ENCODE data around the gene NTN4.

Gene NTN4

GRCh38 chr12:95673576-95673975, 117.0 kb downstream of the NTN4 start:
- no peaks in the 10 kb centered on the region for H3K36me3 ChIP-seq (ENCODE audit: control insufficient read depth, low read length)
- H3K4me2 ChIP-seq (ENCODE audit: low read length): no peak overlapping the region
- H4K20me1 ChIP-seq (ENCODE audit: control insufficient read depth, insufficient read depth, low read depth, low read length): no peaks in the 10 kb centered on the region
- no peaks in the 10 kb centered on the region for H3K27me3 ChIP-seq (ENCODE audit: control insufficient read depth, low read length)
- no peaks in the 10 kb centered on the region for H3K79me2 ChIP-seq (ENCODE audit: control insufficient read depth, low read length)
- TF ChIP-seq EZH2phosphoT487 (IDR thresholded peaks at IDR 0.05; ENCODE audit: borderline replicate concordance, low read length) (no peak), CTCF (IDR thresholded peaks at IDR 0.05; ENCODE audit: low read depth, low read length, poor library complexity, severe bottlenecking) (no peak)
- H3K9me2 ChIP-seq (replicated peaks; ENCODE audit: control insufficient read depth, low read length): no peaks in the 10 kb centered on the region
- no peak overlapping the region for H3K27ac ChIP-seq (ENCODE audit: low read depth, low read length)
- H3K4me3 ChIP-seq (ENCODE audit: low read length): no peak overlapping the region
- H3K9me3 ChIP-seq (ENCODE audit: control insufficient read depth, insufficient read depth, low read length): no peaks in the 10 kb centered on the region
- peaks cover 4% of the 10 kb centered on the region for H3K4me1 ChIP-seq (ENCODE audit: control insufficient read depth, low read length)
- H3F3A ChIP-seq (ENCODE audit: control insufficient read depth, insufficient read depth): no peaks in the 10 kb centered on the region

GRCh38 chr12:95672166-95672565, 118.4 kb downstream of the NTN4 start:
- H3F3A ChIP-seq (ENCODE audit: control insufficient read depth, insufficient read depth): no peaks in the 10 kb centered on the region
- H3K79me2 ChIP-seq (ENCODE audit: control insufficient read depth, low read length): no peaks in the 10 kb centered on the region
- H3K36me3 ChIP-seq (ENCODE audit: control insufficient read depth, low read length): no peaks in the 10 kb centered on the region
- H3K4me3 ChIP-seq (ENCODE audit: low read length): no peak overlapping the region
- peaks cover 4% of the 10 kb centered on the region for H3K4me1 ChIP-seq (ENCODE audit: control insufficient read depth, low read length)
- no peak for TF ChIP-seq CTCF (IDR thresholded peaks at IDR 0.05; ENCODE audit: low read depth, low read length, poor library complexity, severe bottlenecking)
- no peaks in the 10 kb centered on the region for H3K9me3 ChIP-seq (ENCODE audit: control insufficient read depth, insufficient read depth, low read length)
- H3K9me2 ChIP-seq (replicated peaks; ENCODE audit: control insufficient read depth, low read length): no peaks in the 10 kb centered on the region
- no peak overlapping the region for H3K27ac ChIP-seq (ENCODE audit: low read depth, low read length)
- no peak overlapping the region for H3K4me2 ChIP-seq (ENCODE audit: low read length)
- H4K20me1 ChIP-seq (ENCODE audit: control insufficient read depth, insufficient read depth, low read depth, low read length): no peaks in the 10 kb centered on the region
- no peaks in the 10 kb centered on the region for H3K27me3 ChIP-seq (ENCODE audit: control insufficient read depth, low read length)

GRCh38 chr12:95671265-95671664, 119.3 kb downstream of the NTN4 start:
- H3K79me2 ChIP-seq (ENCODE audit: control insufficient read depth, low read length): no peaks in the 10 kb centered on the region
- no peaks in the 10 kb centered on the region for H3F3A ChIP-seq (ENCODE audit: control insufficient read depth, insufficient read depth)
- no peaks in the 10 kb centered on the region for H3K27me3 ChIP-seq (ENCODE audit: control insufficient read depth, low read length)
- no peaks in the 10 kb centered on the region for H4K20me1 ChIP-seq (ENCODE audit: control insufficient read depth, insufficient read depth, low read depth, low read length)
- peaks cover 4% of the 10 kb centered on the region for H3K4me1 ChIP-seq (ENCODE audit: control insufficient read depth, low read length)
- no peaks in the 10 kb centered on the region for H3K9me3 ChIP-seq (ENCODE audit: control insufficient read depth, insufficient read depth, low read length)
- H3K36me3 ChIP-seq (ENCODE audit: control insufficient read depth, low read length): no peaks in the 10 kb centered on the region
- H3K27ac ChIP-seq (ENCODE audit: low read depth, low read length): no peak overlapping the region
- H3K9me2 ChIP-seq (replicated peaks; ENCODE audit: control insufficient read depth, low read length): no peaks in the 10 kb centered on the region
- H3K4me2 ChIP-seq (ENCODE audit: low read length): no peak overlapping the region
- no peak overlapping the region for H3K4me3 ChIP-seq (ENCODE audit: low read length)
- no peak for TF ChIP-seq EZH2phosphoT487 (IDR thresholded peaks at IDR 0.05; ENCODE audit: borderline replicate concordance, low read length)
- no peak for TF ChIP-seq CTCF (IDR thresholded peaks at IDR 0.05; ENCODE audit: low read depth, low read length, poor library complexity, severe bottlenecking)

- no peaks in the 10 kb centered on the region for H3K4me1 ChIP-seq (ENCODE audit: control insufficient read depth, low read length)
- H3K9me3 ChIP-seq (ENCODE audit: control insufficient read depth, insufficient read depth, low read length): no peaks in the 10 kb centered on the region
- no peak overlapping the region for H3K4me2 ChIP-seq (ENCODE audit: low read length)
- no peaks in the 10 kb centered on the region for H3K36me3 ChIP-seq (ENCODE audit: control insufficient read depth, low read length)
- H3K4me3 ChIP-seq (ENCODE audit: low read length): no peak overlapping the region
- no peaks in the 10 kb centered on the region for H3K79me2 ChIP-seq (ENCODE audit: control insufficient read depth, low read length)
- H4K20me1 ChIP-seq (ENCODE audit: control insufficient read depth, insufficient read depth, low read depth, low read length): no peaks in the 10 kb centered on the region
- no peaks in the 10 kb centered on the region for H3F3A ChIP-seq (ENCODE audit: control insufficient read depth, insufficient read depth)
- no peaks in the 10 kb centered on the region for H3K9me2 ChIP-seq (replicated peaks; ENCODE audit: control insufficient read depth, low read length)
- H3K27ac ChIP-seq (ENCODE audit: low read depth, low read length): no peak overlapping the region
- peaks cover 19% of the 10 kb centered on the region for H3K27me3 ChIP-seq (ENCODE audit: control insufficient read depth, low read length)
- no peak for TF ChIP-seq EZH2phosphoT487 (IDR thresholded peaks at IDR 0.05; ENCODE audit: borderline replicate concordance, low read length)
- TF ChIP-seq CTCF (IDR thresholded peaks at IDR 0.05; ENCODE audit: low read depth, low read length, poor library complexity, severe bottlenecking): no peak
Observed at GRCh38 chr12:95663525-95663924, 127.0 kb downstream of the NTN4 start.

Measured in DOHH2 (cell line).